H9 (cell line): ENCODE measurements around the gene TOP1. TPM values are rescaled to one million over a fixed set of nuclear protein-coding genes. Genes with fewer than 3 reads are reported as not detected.

Experiments used
- DNase-seq: peaks from one replicate; pipeline ENCODE4 v3.0.0-alpha.2; 2017
- H2AFZ ChIP-seq: one replicate; pipeline ENCODE4 v1.6.1; 2013; ENCODE audit warnings: mild to moderate bottlenecking, low read length, control low read depth, moderate library complexity
- H2AK5ac ChIP-seq: 2 replicates; pipeline ENCODE4 v1.6.1; 2013; ENCODE audit warnings: low read length, control low read depth, mixed read lengths; ENCODE audit not compliant: insufficient read length
- H2BK120ac ChIP-seq: one replicate; pipeline ENCODE4 v1.6.1; 2013; ENCODE audit warnings: low read depth, mild to moderate bottlenecking, low read length, control low read depth, inconsistent platforms; ENCODE audit not compliant: poor library complexity, severe bottlenecking
- H2BK12ac ChIP-seq: 2 replicates; pipeline ENCODE4 v1.6.1; 2013; ENCODE audit warnings: low read length, control low read depth, mixed read lengths, low read depth; ENCODE audit not compliant: insufficient read length
- H2BK15ac ChIP-seq: 2 replicates; pipeline ENCODE4 v1.6.1; 2013; ENCODE audit warnings: low read depth, low read length, control low read depth
- H2BK20ac ChIP-seq: one replicate; pipeline ENCODE4 v1.6.1; 2013; ENCODE audit warnings: low read depth, mild to moderate bottlenecking, low read length, control low read depth, inconsistent platforms; ENCODE audit not compliant: poor library complexity, severe bottlenecking
- H2BK5ac ChIP-seq: 2 replicates; pipeline ENCODE4 v1.6.1; 2013; ENCODE audit warnings: low read length, control low read depth, mixed read lengths; ENCODE audit not compliant: insufficient read length
- H3K14ac ChIP-seq: 2 replicates; pipeline ENCODE4 v1.6.1; 2013; ENCODE audit warnings: low read length, control low read depth; ENCODE audit not compliant: insufficient read depth
- H3K18ac ChIP-seq: 2 replicates; pipeline ENCODE4 v1.6.1; 2013; ENCODE audit warnings: low read depth, mild to moderate bottlenecking, mixed read lengths, low read length, control low read depth; ENCODE audit not compliant: insufficient read length
- H3K23ac ChIP-seq: 2 replicates; pipeline ENCODE4 v1.6.1; 2013; ENCODE audit warnings: low read length, control low read depth, mixed read lengths, low read depth; ENCODE audit not compliant: insufficient read length
- H3K23me2 ChIP-seq: 2 replicates; pipeline ENCODE4 v1.6.1; 2013; ENCODE audit warnings: low read depth, mild to moderate bottlenecking, mixed read lengths, low read length, control low read depth; ENCODE audit not compliant: insufficient read length, poor library complexity, severe bottlenecking
- H3K27ac ChIP-seq: 2 replicates; pipeline ENCODE4 v1.5.1; 2013; ENCODE audit warnings: low read length, control low read depth, mixed read lengths, low read depth; ENCODE audit not compliant: insufficient read length
- H3K27me3 ChIP-seq: 2 replicates; pipeline ENCODE4 v1.6.1; 2013; ENCODE audit warnings: low read length, control low read depth, inconsistent platforms; ENCODE audit not compliant: insufficient read depth
- H3K4ac ChIP-seq: 2 replicates; pipeline ENCODE4 v1.6.1; 2013; ENCODE audit warnings: low read depth, mild to moderate bottlenecking, control low read depth, inconsistent platforms, low read length, moderate library complexity
- H3K4me1 ChIP-seq: 2 replicates; pipeline ENCODE4 v1.6.1; 2013; ENCODE audit warnings: low read length, control low read depth, inconsistent platforms; ENCODE audit not compliant: insufficient read depth
- H3K4me2 ChIP-seq: 2 replicates; pipeline ENCODE4 v1.6.1; 2013; ENCODE audit warnings: low read length, control low read depth, mixed read lengths; ENCODE audit not compliant: insufficient read length, insufficient read depth
- H3K56ac ChIP-seq: 2 replicates; pipeline ENCODE4 v1.6.1; 2013; ENCODE audit warnings: low read depth, mild to moderate bottlenecking, mixed read lengths, low read length, control low read depth; ENCODE audit not compliant: insufficient read length
- H3K79me1 ChIP-seq: 2 replicates; pipeline ENCODE4 v1.6.1; 2013; ENCODE audit warnings: low read depth, mild to moderate bottlenecking, moderate library complexity, low read length, control low read depth, inconsistent platforms; ENCODE audit not compliant: insufficient read depth, poor library complexity, severe bottlenecking
- H3K79me2 ChIP-seq: 2 replicates; pipeline ENCODE4 v1.6.1; 2013; ENCODE audit warnings: low read length, control low read depth, inconsistent platforms; ENCODE audit not compliant: insufficient read depth
- H3K9ac ChIP-seq: 2 replicates; pipeline ENCODE4 v1.6.1; 2013; ENCODE audit warnings: low read length, control low read depth, mixed read lengths; ENCODE audit not compliant: insufficient read length; ENCODE audit errors: extremely low read depth
- H3K9me3 ChIP-seq: one replicate; pipeline ENCODE4 v1.6.1; 2013; ENCODE audit warnings: low read depth, low read length, inconsistent platforms; ENCODE audit not compliant: control insufficient read depth
- H3T11ph ChIP-seq: one replicate; pipeline ENCODE4 v1.6.1; 2013; ENCODE audit warnings: mild to moderate bottlenecking, low read length, control low read depth, inconsistent platforms
- H4K20me1 ChIP-seq: one replicate; pipeline ENCODE4 v1.6.1; 2013; ENCODE audit not compliant: control insufficient read depth, insufficient read length, insufficient read depth
- H4K5ac ChIP-seq: 2 replicates; pipeline ENCODE4 v1.6.1; 2013; ENCODE audit warnings: low read depth, mild to moderate bottlenecking, mixed read lengths, low read length, control low read depth; ENCODE audit not compliant: insufficient read length
- H4K8ac ChIP-seq: replicated peaks from 2 replicates; pipeline ENCODE4 v1.6.1; 2013; ENCODE audit warnings: low read length, control low read depth, mixed read lengths, low read depth; ENCODE audit not compliant: insufficient read length
- H4K91ac ChIP-seq: 2 replicates; pipeline ENCODE4 v1.6.1; 2013; ENCODE audit warnings: low read depth, mild to moderate bottlenecking, moderate library complexity, mixed read lengths, low read length, control low read depth; ENCODE audit not compliant: insufficient read length
- H3K27ac Mint-ChIP-seq, 3 experiments: 2 replicates in 2 of 3; 3 replicates in 1 of 3; pipeline ENCODE4 v1.8.0; 2020 to 2021; ENCODE audit warnings: mixed read lengths in 3 of 3, mild to moderate bottlenecking in 1 of 3, moderate library complexity in 1 of 3
- H3K27me3 Mint-ChIP-seq: 2 replicates; pipeline ENCODE4 v1.8.0; 2021; ENCODE audit warnings: low read depth, mild to moderate bottlenecking, moderate library complexity, mixed read lengths
- H3K36me3 Mint-ChIP-seq, 3 experiments: 2 replicates in 2 of 3; 3 replicates in 1 of 3; pipeline ENCODE4 v1.8.0; 2020 to 2021; ENCODE audit warnings: low read depth in 3 of 3, mixed read lengths in 3 of 3; ENCODE audit not compliant: insufficient read depth in 1 of 3
- H3K4me1 Mint-ChIP-seq, 2 experiments: 2 replicates each; pipeline ENCODE4 v1.8.0; 2020; ENCODE audit warnings: mixed read lengths in 2 of 2
- H3K4me3 Mint-ChIP-seq, 2 experiments: 2 replicates in 1 of 2; 3 replicates in 1 of 2; pipeline ENCODE4 v1.8.0; 2020 to 2021; ENCODE audit warnings: mild to moderate bottlenecking in 2 of 2, mixed read lengths in 2 of 2, moderate library complexity in 1 of 2
- H3K9me3 Mint-ChIP-seq, 2 experiments: 2 replicates in 1 of 2; 3 replicates in 1 of 2; pipeline ENCODE4 v1.8.0; 2020; ENCODE audit warnings: mild to moderate bottlenecking in 2 of 2, mixed read lengths in 2 of 2, moderate library complexity in 1 of 2
- CTCF ChIP-seq: fragments of 200-600 bp; sonication (generic); conservative IDR thresholded peaks from 3 replicates; pipeline ENCODE4 v1.8.0; 2021; ENCODE audit warnings: antibody characterized with exemption, mild to moderate bottlenecking
- WGBS: extraction: QIAGEN DNeasy Blood & Tissue Kit; methylation state at CpG from one replicate; pipeline ENCODE4 v1.1.7; 2013; ENCODE audit warnings: missing lambda C conversion rate, low lambda C conversion rate, mixed read lengths; ENCODE audit not compliant: insufficient read length; ENCODE audit errors: extremely low coverage; 5-methylcytosine and 5-hydroxymethylcytosine counted together
- total RNA-seq: library from RNA; stranded (reverse); gene quantifications from 2 replicates; pipeline ENCODE4 v1.2.1, GENCODE V29; 2021

The TOP1 gene
- total RNA-seq, 1 experiment from 2014 or later = 96.4 TPM

GRCh38 chr20:41091927-41092326 lies 63.3 kb downstream of the TOP1 start:
- Mint-ChIP-seq H3K27me3 (no peaks in the 10 kb centered on the region), H3K27ac (no peak overlapping the region), H3K4me3 (no peak overlapping the region), H3K36me3 (peaks cover 22 to 68% (median 49%) of the 10 kb centered on the region in 3 experiments; a peak in 6 of 7 replicates), H3K4me1 (peaks cover 0 to 6% of the 10 kb centered on the region in 2 experiments; a peak in 1 of 4 replicates), H3K9me3 (no peaks in the 10 kb centered on the region)
- DNase-seq = no peak
- H4K8ac ChIP-seq = no peak overlapping the region
- H2AK5ac ChIP-seq = no peak overlapping the region
- H3K14ac ChIP-seq = no peak overlapping the region
- H3K79me2 ChIP-seq = no peaks in the 10 kb centered on the region
- peaks cover 3% of the 10 kb centered on the region for H4K20me1 ChIP-seq
- no peak for TF ChIP-seq CTCF
- WGBS = no CpG with 5 or more reads among the region's 4 CpGs
- H2BK15ac ChIP-seq = no peak overlapping the region
- no peaks in the 10 kb centered on the region for H3K79me1 ChIP-seq
- H4K5ac ChIP-seq = no peak overlapping the region
- H3K4me1 ChIP-seq = no peaks in the 10 kb centered on the region
- H3K9me3 ChIP-seq = no peaks in the 10 kb centered on the region
- no peak overlapping the region for H3K4me2 ChIP-seq
- H3K23me2 ChIP-seq = no peaks in the 10 kb centered on the region
- no peak overlapping the region for H2AFZ ChIP-seq
- H3K4ac ChIP-seq = no peak overlapping the region
- no peak overlapping the region for H4K91ac ChIP-seq
- H3K27me3 ChIP-seq = no peaks in the 10 kb centered on the region
- no peak overlapping the region for H3T11ph ChIP-seq
- no peak overlapping the region for H2BK12ac ChIP-seq
- H3K18ac ChIP-seq = no peak overlapping the region
- no peak overlapping the region for H2BK5ac ChIP-seq
- no peak overlapping the region for H3K27ac ChIP-seq
- H2BK20ac ChIP-seq = no peak overlapping the region
- no peak overlapping the region for H3K23ac ChIP-seq
- H2BK120ac ChIP-seq = no peak overlapping the region
- H3K9ac ChIP-seq = no peak overlapping the region
- H3K56ac ChIP-seq = no peak overlapping the region
